GM19438 (cell line): ENCODE data around the gene RNF207.

Experiments
- ATAC-seq: cut with Tn5 transposase; IDR thresholded peaks from one replicate; pipeline ENCODE4 v1.9.1; 2021; ENCODE audit warnings: low read depth; ENCODE audit not compliant: unreplicated experiment

Gene RNF207

GRCh38 chr1:6262555-6263420 is 56.9 kb downstream of the RNF207 start:
- no peak for ATAC-seq

DNA sequence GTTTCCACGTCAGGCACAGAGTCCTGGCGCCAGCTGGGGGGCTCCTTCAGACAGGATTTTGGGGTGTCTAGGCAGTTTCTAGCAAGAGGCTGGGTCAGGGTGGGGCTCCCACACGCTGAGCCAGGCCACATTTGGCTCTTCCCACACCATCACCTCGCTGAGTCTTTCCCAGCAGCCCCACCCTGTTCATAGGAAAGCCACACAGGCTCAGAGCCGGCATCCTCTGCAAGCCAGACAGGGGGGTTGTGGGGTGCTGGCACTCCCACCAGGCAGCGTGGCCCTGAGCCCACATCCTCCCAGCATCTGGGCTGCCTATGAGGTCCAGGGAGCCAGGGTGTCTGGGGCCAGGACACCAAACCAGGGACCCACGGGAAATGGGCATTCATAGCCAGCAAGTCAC is 57.8 kb downstream of the RNF207 start:
- no peak for ATAC-seq

GRCh38 chr1:6265151-6265550 is 59.2 kb downstream of the RNF207 start:
- ATAC-seq: no peak

DNA sequence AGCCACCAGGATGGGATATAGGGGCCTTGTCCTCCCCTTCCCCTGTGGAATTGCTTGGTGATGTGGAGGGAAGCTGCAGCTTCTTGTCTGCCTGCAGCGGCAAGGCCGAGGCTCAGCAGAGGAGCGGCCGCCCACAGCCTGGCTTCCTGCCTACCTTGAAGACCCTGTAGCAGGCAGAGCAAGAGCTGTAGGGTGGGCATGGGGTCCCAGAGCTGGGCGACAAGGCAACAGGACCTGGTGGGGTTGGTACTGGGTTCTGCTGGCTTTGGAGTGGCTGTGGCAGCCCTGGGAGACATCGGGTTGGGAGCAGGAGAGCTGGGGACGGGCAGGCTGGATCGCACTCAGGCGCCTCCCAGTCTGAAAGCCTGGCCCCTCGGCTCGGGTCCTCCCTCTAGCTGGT is 60.7 kb downstream of the RNF207 start:
- no peak for ATAC-seq

GRCh38 chr1:6267686-6268322 is 61.9 kb downstream of the RNF207 start:
- no peak for ATAC-seq

DNA sequence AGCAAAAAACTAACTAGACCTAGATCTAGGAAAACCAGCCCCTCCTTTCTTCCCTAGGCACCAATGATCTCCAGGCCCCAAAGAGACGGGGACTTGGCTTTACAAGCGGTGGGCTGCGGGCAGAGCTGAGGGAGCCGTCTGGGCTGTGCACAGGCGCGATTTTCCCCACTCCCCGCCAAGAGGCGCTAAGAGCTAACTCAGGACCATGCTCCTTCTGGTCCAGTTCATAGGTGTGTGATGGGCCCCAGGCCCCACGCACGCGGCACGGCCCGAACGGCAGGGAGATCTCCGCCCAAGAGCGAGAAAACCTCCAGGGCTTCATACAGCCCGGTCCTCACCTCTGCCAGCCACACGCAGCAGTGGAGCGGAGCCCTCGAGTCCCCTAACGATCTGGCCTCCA is 62.5 kb downstream of the RNF207 start:
- no peak for ATAC-seq

- ATAC-seq: no peak
Measured at GRCh38 chr1:6269296-6269695, 63.4 kb downstream of the RNF207 start.

DNA sequence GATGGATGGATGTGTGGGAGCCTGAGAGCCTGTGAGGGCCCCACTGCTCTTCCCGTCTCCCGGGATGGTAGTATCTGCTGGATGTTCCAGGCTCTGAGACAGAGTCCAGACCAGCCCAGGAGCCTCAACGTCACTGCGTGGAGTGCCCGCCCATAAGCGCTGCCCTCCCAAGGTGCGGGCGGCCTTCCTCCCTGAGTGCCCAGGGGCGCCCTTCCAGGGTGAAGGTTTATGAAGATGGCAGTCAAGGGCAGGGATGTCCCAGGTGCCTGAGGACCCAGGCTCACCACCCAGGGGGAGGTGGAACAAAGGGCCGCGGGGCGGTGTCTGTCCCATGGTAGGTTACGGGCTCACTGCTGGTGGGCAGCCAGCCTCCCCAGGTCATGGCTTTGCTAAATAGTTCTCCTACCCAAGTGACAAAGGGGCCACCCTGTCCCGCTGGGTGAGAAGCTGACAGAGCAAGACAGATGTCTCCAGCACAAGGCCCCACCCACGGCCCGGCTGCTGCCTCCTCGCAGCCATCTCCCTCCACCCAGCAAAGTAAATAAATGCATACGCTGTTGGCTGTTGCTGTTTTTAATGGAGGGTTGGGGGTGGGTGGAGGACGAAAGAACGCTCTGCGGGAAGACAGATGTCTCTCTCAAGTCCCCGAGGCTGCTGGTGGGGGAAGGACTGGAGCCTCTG is 63.9 kb downstream of the RNF207 start:
- no peak for ATAC-seq

GRCh38 chr1:6270401-6270800 is 64.5 kb downstream of the RNF207 start:
- ATAC-seq: no peak
